GM18868 (cell line): ENCODE measurements around the gene LMLN.
"Not testable (repeated sequence)": the region's sequence is repeated elsewhere in the genome, so short reads cannot be mapped to it uniquely, and the experiment has no call there.

Experiments
- ATAC-seq: cut with Tn5 transposase; IDR thresholded peaks from one replicate; pipeline ENCODE4 v1.9.1; 2021; ENCODE audit warnings: mild to moderate bottlenecking, moderate library complexity; ENCODE audit not compliant: unreplicated experiment

The LMLN gene

GRCh38 chr3:198071602-198072287 lies 111.7 kb downstream of the LMLN start:
- ATAC-seq, result peak; percentile 99

GRCh38 chr3:198076722-198077308 lies 116.8 kb downstream of the LMLN start:
- no peak for ATAC-seq

- no peak for ATAC-seq
Observed at GRCh38 chr3:198079771-198080520, 119.9 kb downstream of the LMLN start.

- ATAC-seq, result peak; percentile 70
Observed at GRCh38 chr3:198080521-198081384, 120.7 kb downstream of the LMLN start.

- no peak for ATAC-seq
Observed at GRCh38 chr3:198081421-198081844, 121.4 kb downstream of the LMLN start.

- ATAC-seq, result not testable (repeated sequence)
Observed at GRCh38 chr3:198082226-198082625, 122.2 kb downstream of the LMLN start.

GRCh38 chr3:198088421-198088955 lies 128.5 kb downstream of the LMLN start:
- no peak for ATAC-seq

- no peak for ATAC-seq
Observed at GRCh38 chr3:198090795-198091332, 130.8 kb downstream of the LMLN start.

- no peak for ATAC-seq
Observed at GRCh38 chr3:198092276-198092675, 132.3 kb downstream of the LMLN start.

- no peak for ATAC-seq
Observed at GRCh38 chr3:198093112-198093679, 133.2 kb downstream of the LMLN start.
